ENCODE measurements around the gene SPOCK1. TPM values are rescaled to one million over a fixed set of nuclear protein-coding genes. Genes with fewer than 3 reads are reported as not detected.
"Not testable (repeated sequence)": the region's sequence is repeated elsewhere in the genome, so short reads cannot be mapped to it uniquely, and the experiment has no call there.

Gene SPOCK1
- total RNA-seq = 1 to 10 TPM in 1 of 5 experiments, not detected in 4; 2.8 TPM
- polyA plus RNA-seq = not detected
- total RNA-seq = not detected

GRCh38 chr5:137498736-137499505, at the start of gene SPOCK1:
TSS of gene SPOCK1 (minus strand) at chr5:137499326.
- no peak within 1 kb of the TSS for H3K27ac ChIP-seq (ENCODE audit: low read depth, low read length)
- no peaks in the 10 kb centered on the region for H3K36me3 ChIP-seq (ENCODE audit: control insufficient read depth in 2 of 3, insufficient read depth in 3 of 3, low read length in 3 of 3)
- ChIA-PET POLR2A (no interaction called here), CTCF (interaction anchor here (0.6 kb wide), 1 partner anchor 449 kb away, joined by 3 read pairs; no protein-coding TSS in a partner anchor)
- Mint-ChIP-seq H3K27ac (no peak within 1 kb of the TSS), H3K36me3 (no peaks in the 10 kb centered on the region), H3K9me3 (no peaks in the 10 kb centered on the region), H3K4me3 (peak within 1 kb of the TSS in 1 of 10 donors; percentile 43), H3K4me1 (no peaks in the 10 kb centered on the region), H3K27me3 (peaks cover 20 to 33% (median 27%) of the 10 kb centered on the region in 5 donors)
- intact Hi-C loops (cut with micrococcal nuclease) = no loop called here
- DNase-seq = peak in 7 of 9 donors; percentile 17 to 77 (median 32)
- ATAC-seq = peak; percentile 84
- H3K27me3 ChIP-seq (ENCODE audit: control insufficient read depth in 2 of 2, insufficient read depth in 2 of 2, low read length in 2 of 2) = no peaks in the 10 kb centered on the region
- no peaks in the 10 kb centered on the region for H3K9me3 ChIP-seq (ENCODE audit: control insufficient read depth in 2 of 3, low read length in 3 of 3)
- no peaks in the 10 kb centered on the region for H3K4me1 ChIP-seq (ENCODE audit: control insufficient read depth in 2 of 2, insufficient read depth in 2 of 2, low read length in 2 of 2)
- H3K4me3 ChIP-seq (ENCODE audit: low read length) = no peak within 1 kb of the TSS

- peaks cover 5 to 42% (median 34%) of the 10 kb centered on the region in 5 donors for H3K27me3 Mint-ChIP-seq
- no peaks in the 10 kb centered on the region for H3K4me1 Mint-ChIP-seq
- no peak for DNase-seq
- Histone ChIP-seq H3K27me3 (ENCODE audit: control insufficient read depth in 2 of 2, insufficient read depth in 2 of 2, low read length in 2 of 2) (peaks cover 0 to 2% of the 10 kb centered on the region in 2 donors), H3K36me3 (ENCODE audit: control insufficient read depth in 2 of 3, insufficient read depth in 3 of 3, low read length in 3 of 3) (no peaks in the 10 kb centered on the region), H3K4me3 (ENCODE audit: low read length) (no peak overlapping the region), H3K4me1 (ENCODE audit: control insufficient read depth in 2 of 2, insufficient read depth in 2 of 2, low read length in 2 of 2) (no peaks in the 10 kb centered on the region), H3K9me3 (ENCODE audit: control insufficient read depth in 2 of 3, low read length in 3 of 3) (no peaks in the 10 kb centered on the region), H3K27ac (ENCODE audit: low read depth, low read length) (no peak overlapping the region)
- POLR2A ChIA-PET = no interaction called here
- ATAC-seq = no peak
- H3K4me3 Mint-ChIP-seq = no peak overlapping the region
- CTCF ChIA-PET = no interaction called here
- H3K9me3 Mint-ChIP-seq = peaks cover 0 to 42% (median 14%) of the 10 kb centered on the region in 11 donors
- no peak overlapping the region for H3K27ac Mint-ChIP-seq
- intact Hi-C loops (cut with micrococcal nuclease) = no loop called here
- H3K36me3 Mint-ChIP-seq = peaks cover 0 to 7% (median 0%) of the 10 kb centered on the region in 5 donors
These were observed 46.8 kb upstream of the SPOCK1 start for GRCh38 chr5:137545956-137546355.

- Mint-ChIP-seq H3K9me3 (peaks cover 0 to 33% (median 6%) of the 10 kb centered on the region in 11 donors), H3K27me3 (peaks cover 0 to 13% (median 6%) of the 10 kb centered on the region in 5 donors)
- H3K4me1 ChIP-seq (ENCODE audit: control insufficient read depth in 2 of 2, insufficient read depth in 2 of 2, low read length in 2 of 2); H3K4me1 Mint-ChIP-seq; H3K9me3 ChIP-seq (ENCODE audit: control insufficient read depth in 2 of 3, low read length in 3 of 3); H3K4me3 ChIP-seq (ENCODE audit: low read length); H3K36me3 Mint-ChIP-seq; CTCF ChIA-PET; H3K27me3 ChIP-seq (ENCODE audit: control insufficient read depth in 2 of 2, insufficient read depth in 2 of 2, low read length in 2 of 2); POLR2A ChIA-PET; DNase-seq; ATAC-seq; H3K4me3 Mint-ChIP-seq; H3K36me3 ChIP-seq (ENCODE audit: control insufficient read depth in 2 of 3, insufficient read depth in 3 of 3, low read length in 3 of 3); intact Hi-C loops (cut with micrococcal nuclease); H3K27ac Mint-ChIP-seq; H3K27ac ChIP-seq (ENCODE audit: low read depth, low read length): not testable (repeated sequence)
These were observed 36.3 kb upstream of the SPOCK1 start for GRCh38 chr5:137535449-137535848.

DNA sequence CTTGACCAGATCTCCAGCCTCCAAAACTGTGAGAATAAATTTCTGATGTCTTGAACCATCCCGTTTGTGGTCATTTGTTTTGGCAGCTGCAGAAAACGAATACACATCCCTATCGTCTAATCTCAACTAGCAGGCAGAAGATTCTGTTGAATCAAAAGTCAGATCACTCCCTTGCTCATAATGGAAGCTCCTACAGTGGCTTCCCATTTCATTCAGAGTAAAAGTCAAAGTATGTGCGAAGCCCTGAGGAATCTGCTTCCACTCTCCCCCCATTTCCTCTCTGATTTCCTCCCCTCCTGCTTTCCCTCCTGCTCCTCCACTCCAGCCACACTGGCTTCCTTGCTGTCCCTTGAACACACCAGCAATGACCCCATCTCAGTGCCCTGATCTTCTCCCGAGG, 34.8 kb upstream of the SPOCK1 start:
- POLR2A ChIA-PET = no interaction called here

GRCh38 chr5:137531266-137531665, 32.1 kb upstream of the SPOCK1 start:
- no peaks in the 10 kb centered on the region for H3K27me3 ChIP-seq (ENCODE audit: control insufficient read depth in 2 of 2, insufficient read depth in 2 of 2, low read length in 2 of 2)
- Mint-ChIP-seq H3K9me3 (peaks cover 0 to 29% (median 6%) of the 10 kb centered on the region in 11 donors), H3K4me1 (no peaks in the 10 kb centered on the region), H3K27ac (no peak overlapping the region), H3K27me3 (peaks cover 0 to 12% (median 6%) of the 10 kb centered on the region in 5 donors), H3K36me3 (no peaks in the 10 kb centered on the region), H3K4me3 (no peak overlapping the region)
- POLR2A ChIA-PET = no interaction called here
- H3K4me1 ChIP-seq (ENCODE audit: control insufficient read depth in 2 of 2, insufficient read depth in 2 of 2, low read length in 2 of 2) = no peaks in the 10 kb centered on the region
- H3K4me3 ChIP-seq (ENCODE audit: low read length) = no peak overlapping the region
- ATAC-seq (no peak), DNase-seq (no peak)
- H3K36me3 ChIP-seq (ENCODE audit: control insufficient read depth in 2 of 3, insufficient read depth in 3 of 3, low read length in 3 of 3) = no peaks in the 10 kb centered on the region
- H3K27ac ChIP-seq (ENCODE audit: low read depth, low read length) = no peak overlapping the region
- H3K9me3 ChIP-seq (ENCODE audit: control insufficient read depth in 2 of 3, low read length in 3 of 3) = no peaks in the 10 kb centered on the region
- intact Hi-C loops (cut with micrococcal nuclease) = no loop called here
- CTCF ChIA-PET = no interaction called here

More for the DNA sequence above, 34.8 kb upstream of the SPOCK1 start:
- no peak overlapping the region for H3K4me3 Mint-ChIP-seq
- H3K4me1 Mint-ChIP-seq = no peaks in the 10 kb centered on the region
- Histone ChIP-seq H3K4me3 (ENCODE audit: low read length) (no peak overlapping the region), H3K27me3 (ENCODE audit: control insufficient read depth in 2 of 2, insufficient read depth in 2 of 2, low read length in 2 of 2) (no peaks in the 10 kb centered on the region), H3K27ac (ENCODE audit: low read depth, low read length) (no peak overlapping the region), H3K36me3 (ENCODE audit: control insufficient read depth in 2 of 3, insufficient read depth in 3 of 3, low read length in 3 of 3) (no peaks in the 10 kb centered on the region), H3K9me3 (ENCODE audit: control insufficient read depth in 2 of 3, low read length in 3 of 3) (no peaks in the 10 kb centered on the region), H3K4me1 (ENCODE audit: control insufficient read depth in 2 of 2, insufficient read depth in 2 of 2, low read length in 2 of 2) (no peaks in the 10 kb centered on the region)
- H3K27me3 Mint-ChIP-seq = peaks cover 0 to 9% (median 6%) of the 10 kb centered on the region in 5 donors
- H3K9me3 Mint-ChIP-seq = peaks cover 0 to 33% (median 6%) of the 10 kb centered on the region in 11 donors
- ATAC-seq (no peak), DNase-seq (no peak)
- intact Hi-C loops (cut with micrococcal nuclease) = no loop called here
- CTCF ChIA-PET = no interaction called here
- no peaks in the 10 kb centered on the region for H3K36me3 Mint-ChIP-seq
- no peak overlapping the region for H3K27ac Mint-ChIP-seq

GRCh38 chr5:137521246-137521645, 22.1 kb upstream of the SPOCK1 start:
- H3K27me3 Mint-ChIP-seq = peaks cover 9 to 51% (median 45%) of the 10 kb centered on the region in 5 donors
- no peak for DNase-seq
- intact Hi-C loops (cut with micrococcal nuclease) = no loop called here
- POLR2A ChIA-PET = no interaction called here
- H3K36me3 Mint-ChIP-seq = peaks cover 0 to 9% (median 0%) of the 10 kb centered on the region in 5 donors
- no peaks in the 10 kb centered on the region for H3K36me3 ChIP-seq (ENCODE audit: control insufficient read depth in 2 of 3, insufficient read depth in 3 of 3, low read length in 3 of 3)
- CTCF ChIA-PET = no interaction called here
- H3K4me1 Mint-ChIP-seq = peaks cover 0 to 3% (median 0%) of the 10 kb centered on the region in 7 donors
- no peak overlapping the region for H3K27ac ChIP-seq (ENCODE audit: low read depth, low read length)
- no peak for ATAC-seq
- peaks cover 0 to 16% (median 5%) of the 10 kb centered on the region in 11 donors for H3K9me3 Mint-ChIP-seq
- no peak overlapping the region for H3K4me3 Mint-ChIP-seq
- H3K27me3 ChIP-seq (ENCODE audit: control insufficient read depth in 2 of 2, insufficient read depth in 2 of 2, low read length in 2 of 2) = no peaks in the 10 kb centered on the region
- H3K9me3 ChIP-seq (ENCODE audit: control insufficient read depth in 2 of 3, low read length in 3 of 3) = peaks cover 0 to 8% (median 0%) of the 10 kb centered on the region in 3 experiments
- no peaks in the 10 kb centered on the region for H3K4me1 ChIP-seq (ENCODE audit: control insufficient read depth in 2 of 2, insufficient read depth in 2 of 2, low read length in 2 of 2)
- H3K27ac Mint-ChIP-seq = no peak overlapping the region
- no peak overlapping the region for H3K4me3 ChIP-seq (ENCODE audit: low read length)

Measured in naive thymus-derived CD4-positive, alpha-beta T cell (primary cell).